UCSD-AML1 (cell line): ENCODE results near the gene PTGER1.
A peak's percentile ranks its signal among the peaks of the same experiment; 100 is the strongest.
"Not testable (repeated sequence)": the region's sequence is repeated elsewhere in the genome, so short reads cannot be mapped to it uniquely, and the experiment has no call there.

Source experiments
- DNase-seq: peaks from one replicate; lab custom pipeline; 2025; ENCODE audit not compliant: unreplicated experiment; lab: John Stamatoyannopoulos, UW

The PTGER1 gene

GRCh38 chr19:14474827-14475226, 327 bp downstream of the PTGER1 start:
- DNase-seq, result no peak

DNA sequence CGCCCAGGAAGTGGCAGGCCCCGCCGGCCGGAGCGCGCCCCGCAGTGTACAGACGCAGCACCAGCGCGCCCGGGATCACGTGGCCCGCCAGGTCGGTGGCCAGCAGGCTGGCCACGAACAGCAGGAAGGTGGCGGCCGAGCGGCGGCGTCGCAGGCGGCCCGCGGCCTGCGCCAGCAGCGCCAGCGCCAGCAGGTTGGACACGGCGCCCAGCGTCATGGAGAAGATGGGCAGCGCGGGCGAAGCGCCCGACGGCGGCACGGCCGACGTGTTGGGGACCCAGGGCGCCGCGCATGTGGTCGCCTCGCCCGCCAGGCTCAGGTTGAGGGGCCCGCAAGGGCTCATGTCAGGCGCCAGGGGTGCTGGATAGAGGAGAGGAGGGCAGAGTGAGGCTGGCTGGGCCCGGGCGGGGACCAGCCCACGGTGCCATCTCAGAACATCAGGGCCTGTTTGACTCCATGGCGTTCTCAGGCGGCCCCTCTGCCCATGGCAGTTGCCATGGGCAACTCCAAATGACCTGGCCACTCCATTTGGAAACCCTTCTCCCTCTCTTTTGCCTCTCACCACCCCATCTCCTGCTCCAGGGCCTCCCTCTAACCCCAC, 1.1 kb downstream of the PTGER1 start:
- DNase-seq, result no peak

DNA sequence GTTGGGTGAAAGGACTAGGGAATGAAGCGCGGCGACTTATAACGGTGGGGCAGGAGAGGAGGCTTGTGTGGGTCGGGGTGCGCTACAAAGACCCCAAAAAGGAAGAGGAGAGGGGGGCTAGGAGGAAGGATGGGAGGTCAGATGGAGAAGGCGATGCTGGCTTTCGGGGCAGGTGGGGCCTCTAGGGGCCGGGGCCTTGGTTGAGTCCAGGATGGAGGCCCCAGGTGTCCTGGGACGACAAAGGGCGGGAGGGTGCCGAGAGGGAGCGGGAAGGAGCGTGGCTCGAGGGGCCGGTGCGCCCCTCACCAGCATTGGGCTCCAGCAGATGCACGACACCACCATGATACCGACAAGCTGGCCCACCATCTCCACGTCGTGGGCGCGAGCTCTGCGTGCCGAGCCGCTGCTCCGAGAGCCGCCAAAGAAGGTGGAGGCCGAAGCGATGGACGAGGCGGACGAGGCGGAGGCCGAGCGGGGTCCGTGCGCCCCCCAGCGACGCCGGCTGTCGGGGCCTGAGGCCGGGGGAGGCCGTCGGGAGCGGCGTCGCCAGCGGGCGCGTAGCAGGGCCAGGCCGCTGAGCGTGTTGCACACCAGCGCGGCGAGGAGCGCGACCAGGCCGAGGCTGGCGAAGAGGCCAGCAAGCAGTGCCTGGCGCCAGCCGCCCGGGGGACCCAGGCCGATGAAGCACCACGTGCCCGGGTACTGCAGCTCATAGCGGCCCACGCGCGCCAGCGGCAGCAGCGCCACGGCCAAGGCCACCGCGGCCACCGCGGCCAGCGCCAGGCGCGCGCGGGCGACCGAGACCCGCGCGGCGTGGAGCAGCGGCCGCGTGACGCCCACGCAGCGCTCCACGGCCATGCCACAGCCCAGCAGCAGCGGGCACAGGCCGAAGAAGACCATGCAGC, 1.8 kb downstream of the PTGER1 start:
- no peak for DNase-seq

GRCh38 chr19:14472202-14472938, 2.8 kb downstream of the PTGER1 start:
- peak; percentile 24 for DNase-seq

- DNase-seq, result no peak
These were observed 3.5 kb downstream of the PTGER1 start for GRCh38 chr19:14471436-14472187.

GRCh38 chr19:14470031-14470876, 4.9 kb downstream of the PTGER1 start:
- DNase-seq, result no peak

- DNase-seq, result no peak
These were observed 7.3 kb downstream of the PTGER1 start for GRCh38 chr19:14467816-14468215.

DNA sequence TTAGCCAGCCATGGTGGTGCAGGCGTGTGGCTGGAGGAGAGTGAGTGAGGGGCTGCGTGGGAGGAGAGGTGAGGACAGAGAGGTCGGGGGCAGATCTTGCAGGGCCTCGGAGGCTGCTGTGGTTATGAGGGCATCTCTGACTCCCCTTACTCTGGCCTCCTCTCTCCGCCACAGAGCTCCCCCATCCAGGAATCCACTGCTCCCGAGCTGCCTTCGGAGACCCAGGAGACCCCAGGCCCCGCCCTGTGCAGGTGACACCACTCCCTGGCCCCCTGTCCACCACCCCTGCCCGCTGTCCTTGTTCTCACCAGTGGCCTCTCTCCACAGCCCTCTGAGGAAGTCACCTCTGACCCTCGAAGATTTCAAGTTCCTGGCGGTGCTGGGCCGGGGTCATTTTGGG, 7.8 kb downstream of the PTGER1 start:
- no peak for DNase-seq

GRCh38 chr19:14463747-14464146, 11.4 kb downstream of the PTGER1 start:
- no peak for DNase-seq

- not testable (repeated sequence) for DNase-seq
These were observed 12.8 kb downstream of the PTGER1 start for GRCh38 chr19:14462401-14462800.

GRCh38 chr19:14460935-14461334, 14.2 kb downstream of the PTGER1 start:
- no peak for DNase-seq

DNA sequence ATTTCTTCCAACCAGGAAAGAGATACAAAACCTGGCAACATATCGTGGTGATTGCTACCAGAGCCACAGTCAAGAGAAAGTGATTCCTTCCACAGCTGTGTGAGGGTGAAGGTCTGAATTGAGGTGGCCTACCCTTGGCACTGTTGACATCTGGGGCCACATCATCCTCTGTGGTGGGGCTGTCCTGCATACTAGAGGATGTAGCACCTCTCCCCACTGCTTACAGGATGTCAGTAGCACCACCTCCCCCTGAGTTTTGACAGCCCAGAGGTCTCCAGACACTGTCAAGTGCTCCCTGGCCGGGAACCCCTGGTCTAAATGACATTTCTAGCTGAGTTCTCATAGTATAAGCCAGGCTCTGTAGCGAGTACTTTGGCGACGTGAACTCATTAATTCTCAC, 15.5 kb downstream of the PTGER1 start:
- no peak for DNase-seq

GRCh38 chr19:14452303-14452702, 22.9 kb downstream of the PTGER1 start:
- not testable (repeated sequence) for DNase-seq

DNA sequence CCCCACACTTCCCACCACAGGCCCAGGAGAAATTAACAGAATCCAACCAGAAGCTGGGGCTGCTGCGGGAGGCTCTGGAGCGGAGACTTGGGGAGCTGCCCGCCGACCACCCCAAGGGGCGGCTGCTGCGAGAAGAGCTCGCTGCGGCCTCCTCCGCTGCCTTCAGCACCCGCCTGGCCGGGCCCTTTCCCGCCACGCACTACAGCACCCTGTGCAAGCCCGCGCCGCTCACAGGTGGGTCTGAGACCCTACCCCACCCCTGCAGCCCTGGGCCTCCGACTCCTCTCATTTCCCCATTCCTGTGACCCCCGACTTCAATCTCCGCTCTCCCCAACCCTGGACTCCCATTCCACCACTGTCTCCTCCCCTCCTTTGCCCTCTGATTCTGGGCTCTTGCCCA, 24.3 kb downstream of the PTGER1 start:
- DNase-seq, result no peak

GRCh38 chr19:14450168-14450874, 24.8 kb downstream of the PTGER1 start:
- DNase-seq, result peak; percentile 75

DNA sequence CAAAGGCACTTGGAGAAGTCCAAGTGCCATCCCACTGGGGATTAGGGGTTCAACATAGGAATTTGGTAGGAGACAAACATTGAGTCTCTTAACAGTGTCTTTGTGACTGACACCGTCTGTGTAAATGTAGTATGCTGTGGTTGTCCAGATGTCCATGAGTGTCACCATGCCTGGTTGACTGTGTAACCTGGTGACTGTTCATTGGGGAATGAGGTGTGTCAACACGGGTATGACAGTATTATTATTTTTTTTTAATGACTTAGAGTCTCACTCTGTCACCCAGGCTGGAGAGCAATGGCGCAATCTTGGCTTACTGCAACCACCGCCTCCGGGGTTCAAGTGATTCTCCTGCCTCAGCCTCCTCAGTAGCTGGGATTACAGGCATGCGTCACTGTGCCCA, 25.8 kb downstream of the PTGER1 start:
- no peak for DNase-seq

- no peak for DNase-seq
These were observed 28.7 kb downstream of the PTGER1 start for GRCh38 chr19:14446336-14447036.

DNA sequence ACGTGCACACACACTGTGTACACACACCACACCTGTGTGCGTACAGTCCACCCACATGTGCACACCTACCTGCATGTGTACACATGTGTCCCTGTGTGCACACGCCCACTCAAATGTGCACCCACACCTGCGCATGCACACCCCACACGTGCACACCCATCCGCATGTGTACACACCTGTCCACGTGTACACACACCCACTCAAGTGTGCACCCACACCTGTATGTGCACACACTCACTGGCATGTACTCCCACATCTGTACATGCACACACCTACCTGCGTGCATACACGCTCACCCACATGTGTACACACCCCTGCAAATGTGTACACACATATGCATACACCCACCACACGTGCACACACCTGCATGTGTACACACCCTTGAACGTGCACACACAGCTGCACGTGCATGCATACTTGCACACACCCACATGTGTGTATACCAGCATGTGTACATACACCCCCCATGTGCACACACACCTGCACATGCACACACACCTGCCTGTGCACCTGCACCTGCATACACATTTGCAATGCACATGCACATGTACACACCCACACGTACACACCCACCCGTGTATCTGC, 31.4 kb downstream of the PTGER1 start:
- no peak for DNase-seq
